Common myeloid progenitor, CD34-positive (primary cell): ENCODE results near the gene NDUFAF3.

ENCODE experiments used
- CTCF ChIA-PET: fragments of 350-600 bp; sonication (Branson Sonifier 250); formaldehyde crosslinking; loops from one replicate; lab custom pipeline; 2021; ENCODE audit warnings: antibody characterized with exemption; lab: Charles Lee
- POLR2A ChIA-PET: fragments of 350-600 bp; sonication (Branson Sonifier 250); formaldehyde crosslinking; loops from one replicate; lab custom pipeline; 2021; ENCODE audit warnings: antibody characterized with exemption; lab: Charles Lee
- DNase-seq, 3 donors: peaks; one replicate each; pipeline versions ENCODE4 v3.0.0 to v3.0.0-alpha.2; 2013
- H3K27ac ChIP-seq, 2 experiments: 1 replicate in 1 of 2; 2 replicates in 1 of 2; pipeline ENCODE4 v1.7.0; 2013; ENCODE audit warnings: inconsistent platforms in 2 of 2, low read length in 2 of 2, mild to moderate bottlenecking in 2 of 2, low read depth in 1 of 2, moderate library complexity in 1 of 2; ENCODE audit not compliant: severe bottlenecking in 2 of 2, insufficient read depth in 1 of 2, poor library complexity in 1 of 2
- H3K27me3 ChIP-seq, 5 experiments: replicated peaks in 2 of 5; 1 replicate in 3 of 5; 2 replicates in 2 of 5; pipeline versions ENCODE4 v1.6.1 to v1.7.0; 2013; ENCODE audit warnings: low read length in 4 of 5, mild to moderate bottlenecking in 2 of 5, moderate library complexity in 2 of 5, inconsistent platforms in 1 of 5; ENCODE audit not compliant: insufficient read depth in 5 of 5, control insufficient read depth in 4 of 5
- H3K36me3 ChIP-seq, 4 experiments: 1 replicate in 2 of 4; 2 replicates in 2 of 4; pipeline versions ENCODE4 v1.6.1 to v1.7.0; 2013; ENCODE audit warnings: low read length in 3 of 4, control low read depth in 1 of 4, mild to moderate bottlenecking in 1 of 4; ENCODE audit not compliant: control insufficient read depth in 4 of 4, insufficient read depth in 4 of 4
- H3K4me1 ChIP-seq, 4 experiments: 1 replicate in 3 of 4; 2 replicates in 1 of 4; pipeline versions ENCODE4 v1.6.1 to v1.7.1; 2013; ENCODE audit warnings: low read length in 3 of 4, mild to moderate bottlenecking in 3 of 4, control low read depth in 1 of 4, inconsistent platforms in 1 of 4, moderate library complexity in 1 of 4; ENCODE audit not compliant: control insufficient read depth in 4 of 4, insufficient read depth in 4 of 4; ENCODE audit errors: control extremely low read depth in 1 of 4
- H3K4me3 ChIP-seq, 7 experiments: 1 replicate in 4 of 7; 2 replicates in 3 of 7; pipeline versions ENCODE4 v1.5.1 to v1.7.0; 2013; ENCODE audit warnings: mild to moderate bottlenecking in 7 of 7, low read length in 6 of 7, moderate library complexity in 6 of 7, inconsistent platforms in 2 of 7, low read depth in 2 of 7, control low read depth in 1 of 7; ENCODE audit not compliant: insufficient read depth in 4 of 7, control insufficient read depth in 1 of 7; ENCODE audit errors: extremely low read depth in 1 of 7
- H3K9me3 ChIP-seq, 5 experiments: 1 replicate in 4 of 5; 2 replicates in 1 of 5; pipeline versions ENCODE4 v1.6.1 to v1.7.1; 2013; ENCODE audit warnings: low read length in 4 of 5, mild to moderate bottlenecking in 2 of 5, inconsistent platforms in 1 of 5, low read depth in 1 of 5, moderate library complexity in 1 of 5; ENCODE audit not compliant: control insufficient read depth in 4 of 5, insufficient read depth in 2 of 5; ENCODE audit errors: control extremely low read depth in 1 of 5
- WGBS: methylation state at CpG from one replicate; pipeline ENCODE4 v1.1.5; 2013; ENCODE audit not compliant: insufficient coverage; 5-methylcytosine and 5-hydroxymethylcytosine counted together

The NDUFAF3 gene

DNA sequence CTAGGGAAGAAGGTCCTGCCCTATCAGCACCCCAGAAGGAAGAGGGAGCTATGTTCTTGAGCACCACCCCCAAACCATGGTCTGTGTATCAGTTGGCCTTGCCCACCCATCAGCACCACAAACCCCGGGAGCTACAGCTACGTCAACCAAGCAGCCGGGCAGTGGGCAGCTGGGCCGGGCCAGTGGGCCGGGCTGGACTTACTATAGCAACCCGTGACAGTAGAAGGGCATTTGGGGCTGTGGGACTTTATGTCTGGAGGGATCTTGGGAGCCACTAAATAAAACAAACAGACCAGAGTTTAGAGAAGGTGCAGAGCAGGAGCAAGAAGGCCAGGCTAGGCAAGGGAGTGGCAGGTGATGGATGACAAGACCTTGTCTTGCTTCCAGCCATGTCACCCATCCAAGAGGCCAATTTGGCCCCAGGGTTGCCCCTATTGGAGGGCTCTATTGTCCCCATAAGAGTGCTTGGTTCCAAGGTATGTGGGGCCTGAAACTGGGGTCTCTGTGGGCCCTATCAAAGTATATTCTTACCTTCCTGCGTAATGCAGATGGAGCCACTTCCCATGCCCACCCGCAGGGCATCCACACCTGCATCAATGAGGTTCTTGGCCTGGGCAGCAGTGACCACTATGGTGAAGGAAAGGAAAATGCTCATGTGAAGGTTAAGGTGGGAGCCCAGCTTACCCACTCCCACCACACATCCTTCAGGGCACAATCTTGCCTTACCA lies 4.0 kb downstream of the NDUFAF3 start:
- H3K9me3 ChIP-seq, result no peaks in the 10 kb centered on the region
- CTCF ChIA-PET, result interaction anchor here (0.7 to 2.6 kb wide), 4 partner anchors 28 to 51 kb away, joined by 3 to 14 read pairs (median 4); partner anchors contain the start of gene P4HTM
- H3K4me3 ChIP-seq, result no peak overlapping the region
- H3K27me3 ChIP-seq, result no peaks in the 10 kb centered on the region
- H3K27ac ChIP-seq, result peak overlapping the region in 1 of 2 experiments; percentile 6
- peaks cover 8 to 63% (median 42%) of the 10 kb centered on the region in 4 experiments for H3K4me1 ChIP-seq
- 98% methylated on average over 6 of the region's 8 CpGs for WGBS
- POLR2A ChIA-PET, result no interaction called here
- DNase-seq, result no peak
- peaks cover 5 to 71% (median 43%) of the 10 kb centered on the region in 4 experiments for H3K36me3 ChIP-seq

DNA sequence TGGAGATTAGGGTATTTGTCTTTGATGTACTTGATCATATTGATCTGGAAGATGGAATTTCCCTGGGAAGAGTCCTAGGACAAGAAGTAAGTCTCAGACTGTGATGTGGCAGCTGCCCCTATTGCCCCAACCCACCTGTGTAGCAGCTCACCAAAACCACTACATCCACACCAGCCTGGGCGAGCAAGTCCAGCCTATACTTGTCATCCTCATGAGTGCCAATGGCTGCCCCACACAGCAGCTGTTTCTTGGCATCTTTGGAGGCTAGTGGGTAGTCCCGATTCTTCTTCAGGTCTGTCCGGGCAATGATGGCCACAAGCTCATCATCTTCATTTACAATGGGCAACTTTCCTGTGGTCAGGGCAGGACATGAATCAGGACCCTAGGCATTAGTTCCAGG lies 4.6 kb downstream of the NDUFAF3 start:
- Histone ChIP-seq H3K9me3 (no peaks in the 10 kb centered on the region), H3K4me1 (peaks cover 8 to 63% (median 42%) of the 10 kb centered on the region in 4 experiments), H3K4me3 (no peak overlapping the region), H3K27ac (peak overlapping the region in 1 of 2 experiments; percentile 6), H3K36me3 (peaks cover 6 to 77% (median 48%) of the 10 kb centered on the region in 4 experiments), H3K27me3 (no peaks in the 10 kb centered on the region)
- DNase-seq, result no peak
- POLR2A ChIA-PET, result no interaction called here
- CTCF ChIA-PET, result interaction anchor here (0.7 to 2.0 kb wide), 2 partner anchors 35 to 51 kb away, joined by 3 to 6 read pairs; no protein-coding TSS in a partner anchor
- WGBS, result 100% methylated on average over 3 of the region's 3 CpGs

DNA sequence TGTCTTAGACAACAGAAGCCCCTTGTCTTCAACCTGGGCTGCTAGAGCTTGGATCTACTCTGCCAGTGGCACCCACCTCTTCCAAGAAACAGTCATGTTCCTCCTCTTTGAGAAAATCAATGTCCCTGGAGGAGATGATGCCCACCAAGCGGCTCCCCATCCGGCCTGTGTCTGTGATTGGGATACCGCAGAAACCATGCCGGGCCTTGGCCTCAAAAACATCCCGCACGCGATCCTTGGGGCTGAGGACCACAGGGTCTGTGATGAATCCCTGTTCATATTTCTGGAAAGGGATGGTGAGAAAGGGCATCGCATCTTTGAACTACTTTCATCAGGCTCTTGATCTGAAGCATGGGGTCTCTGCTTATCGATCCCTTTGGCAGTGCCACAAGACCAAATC lies 5.7 kb downstream of the NDUFAF3 start:
- peak overlapping the region in 1 of 7 experiments; percentile 75 for H3K4me3 ChIP-seq
- peaks cover 8 to 60% (median 34%) of the 10 kb centered on the region in 4 experiments for H3K4me1 ChIP-seq
- H3K27me3 ChIP-seq, result no peaks in the 10 kb centered on the region
- no peak overlapping the region for H3K27ac ChIP-seq
- ChIA-PET POLR2A (no interaction called here), CTCF (interaction anchor here (0.5 to 2.2 kb wide), 2 partner anchors 8 to 40 kb away, joined by 3 to 9 read pairs; no protein-coding TSS in a partner anchor)
- no peak for DNase-seq
- H3K36me3 ChIP-seq, result peaks cover 16 to 88% (median 58%) of the 10 kb centered on the region in 4 experiments
- 100% methylated on average over 4 of the region's 9 CpGs for WGBS
- H3K9me3 ChIP-seq, result no peaks in the 10 kb centered on the region

DNA sequence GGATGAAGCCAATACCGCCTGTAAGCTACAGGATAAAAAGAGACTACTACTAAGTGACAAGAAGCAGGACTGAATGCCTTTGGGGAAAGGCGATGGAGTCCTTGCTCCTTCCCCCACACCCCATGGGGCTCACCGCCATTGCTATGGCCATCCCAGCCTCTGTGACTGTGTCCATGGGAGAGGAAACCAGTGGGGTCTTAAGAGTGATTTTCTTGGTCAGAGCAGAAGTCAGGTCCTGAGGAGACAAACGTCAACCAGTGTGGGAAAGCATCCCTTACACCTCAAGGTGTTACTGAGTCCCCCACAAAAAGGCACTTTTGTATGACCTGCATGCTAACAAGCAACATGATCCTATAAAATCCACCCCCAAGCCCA lies 6.4 kb downstream of the NDUFAF3 start:
- peaks cover 8 to 53% (median 28%) of the 10 kb centered on the region in 4 experiments for H3K4me1 ChIP-seq
- H3K4me3 ChIP-seq, result peak overlapping the region in 6 of 7 experiments; percentile 25 to 80 (median 75)
- peak overlapping the region; percentile 77 to 91 for H3K27ac ChIP-seq
- POLR2A ChIA-PET, result interaction anchor here (0.7 to 1.7 kb wide), 6 partner anchors 8 to 110 kb away, joined by 3 to 19 read pairs (median 8); partner anchors contain the start of genes ARIH2, P4HTM, QRICH1 and WDR6
- CTCF ChIA-PET, result interaction anchor here (0.5 to 2.2 kb wide), 5 partner anchors 8 to 42 kb away, joined by 3 to 9 read pairs (median 3); no protein-coding TSS in a partner anchor
- no peaks in the 10 kb centered on the region for H3K9me3 ChIP-seq
- WGBS, result 83% methylated on average over 2 of the region's 4 CpGs
- H3K27me3 ChIP-seq, result no peaks in the 10 kb centered on the region
- DNase-seq, result no peak
- H3K36me3 ChIP-seq, result peaks cover 18 to 88% (median 61%) of the 10 kb centered on the region in 4 experiments

DNA sequence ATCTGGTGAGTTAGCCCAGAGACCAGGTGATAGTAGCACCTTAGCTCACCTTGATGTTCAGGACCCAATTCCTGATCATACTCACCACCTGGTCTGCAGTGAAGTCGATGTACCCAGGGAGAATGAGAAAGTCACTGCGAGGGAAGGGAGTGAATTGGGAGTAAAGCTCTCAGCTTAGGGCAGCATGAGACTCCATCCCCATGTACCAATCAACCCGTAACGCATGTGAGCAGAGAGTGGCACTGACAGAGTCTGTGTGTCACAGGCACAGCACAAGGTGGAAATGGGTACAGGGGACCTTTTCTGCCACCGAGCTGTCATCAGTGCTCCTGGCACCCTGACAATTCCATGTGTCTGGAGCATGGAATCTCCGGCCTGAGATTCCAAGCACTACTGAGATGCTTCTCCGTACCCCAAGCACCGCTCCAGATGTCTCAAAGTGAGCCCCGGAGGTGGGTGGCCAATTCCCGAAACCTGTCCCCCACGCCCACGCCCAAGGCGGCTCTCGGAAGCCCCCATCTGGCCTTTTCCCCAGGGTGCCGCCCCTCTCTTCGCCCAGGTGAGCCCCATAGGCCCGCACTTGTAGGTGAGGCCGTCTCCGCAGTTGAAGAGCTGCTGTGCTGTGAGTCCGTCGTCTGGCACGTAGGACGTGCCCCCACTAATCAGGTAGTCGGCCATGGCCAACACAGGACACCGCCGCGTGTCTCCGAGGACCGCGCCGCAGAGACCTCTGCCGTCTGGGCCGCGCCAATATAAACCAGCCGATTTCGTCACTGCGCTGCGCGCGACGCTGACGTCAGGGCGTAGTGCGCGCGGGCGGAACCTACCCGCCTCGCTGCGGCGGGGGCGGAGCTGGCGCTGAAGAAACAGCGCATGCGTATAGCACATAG lies 7.0 kb downstream of the NDUFAF3 start, which contains the start of gene IMPDH2:
Gene IMPDH2, minus strand, starts transcription at position 726 of the 890 bp plus-strand sequence. Its CDS starts 48 bp downstream, at position 678.
- POLR2A ChIA-PET, result interaction anchor here (0.5 to 1.7 kb wide), 9 partner anchors 7 to 110 kb away, joined by 3 to 19 read pairs (median 4); partner anchors contain the start of genes ARIH2, P4HTM, QRICH1 and WDR6
- Histone ChIP-seq H3K9me3 (no peaks in the 10 kb centered on the region), H3K36me3 (peaks cover 18 to 83% (median 61%) of the 10 kb centered on the region in 4 experiments), H3K4me1 (peaks cover 8 to 49% (median 25%) of the 10 kb centered on the region in 4 experiments), H3K27ac (peak within 1 kb of the TSS; percentile 77 to 91), H3K4me3 (peak within 1 kb of the TSS; percentile 52 to 80 (median 75)), H3K27me3 (no peaks in the 10 kb centered on the region)
- peak; percentile 94 to 97 (median 95) for DNase-seq
- WGBS, result 3% methylated on average over 37 of the region's 55 CpGs
- CTCF ChIA-PET, result interaction anchor here (1.1 to 2.2 kb wide), 5 partner anchors 15 to 43 kb away, joined by 3 to 9 read pairs (median 3); partner anchors contain the start of gene WDR6

DNA sequence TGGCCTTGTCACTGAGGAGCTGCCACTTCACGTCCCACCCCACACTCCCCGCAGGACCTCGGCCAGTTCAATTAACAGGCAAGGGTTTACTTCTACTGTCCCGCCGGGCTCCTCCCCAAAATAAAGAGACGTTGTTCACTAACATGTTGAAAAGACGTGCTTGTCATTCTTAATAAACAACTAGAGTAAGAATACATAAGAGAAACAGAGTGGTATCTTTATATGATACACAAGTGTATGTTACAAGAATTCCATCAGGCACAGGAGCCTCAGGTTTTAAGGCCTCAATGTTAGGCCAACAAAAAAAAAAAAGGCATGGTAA lies 7.6 kb downstream of the NDUFAF3 start:
- no peaks in the 10 kb centered on the region for H3K27me3 ChIP-seq
- WGBS, result 0% methylated on average over 3 of the region's 7 CpGs
- peaks cover 19 to 83% (median 59%) of the 10 kb centered on the region in 4 experiments for H3K36me3 ChIP-seq
- peak overlapping the region in 1 of 2 experiments; percentile 91 for H3K27ac ChIP-seq
- H3K4me3 ChIP-seq, result peak overlapping the region in 4 of 7 experiments; percentile 75 to 80 (median 78)
- CTCF ChIA-PET, result interaction anchor here (1.1 to 2.2 kb wide), 5 partner anchors 15 to 43 kb away, joined by 3 to 9 read pairs (median 3); partner anchors contain the start of gene WDR6
- POLR2A ChIA-PET, result interaction anchor here (0.5 to 1.7 kb wide), 8 partner anchors 8 to 111 kb away, joined by 3 to 19 read pairs (median 6); partner anchors contain the start of genes ARIH2, P4HTM, QRICH1 and WDR6
- no peak for DNase-seq
- no peaks in the 10 kb centered on the region for H3K9me3 ChIP-seq
- H3K4me1 ChIP-seq, result peaks cover 8 to 44% (median 24%) of the 10 kb centered on the region in 4 experiments
